ENCODE measurements around the gene ADAM30.

The ADAM30 gene

GRCh38 chr1:119896303-119896702, at the start of gene ADAM30:
Gene ADAM30 (minus strand): TSS chr1:119896515. CDS start chr1:119896336, 179 bp downstream.
- no peak for DNase-seq (ENCODE audit: low spot score)

GRCh38 chr1:119943216-119943615, 46.9 kb upstream of the ADAM30 start:
- no peak for DNase-seq (ENCODE audit: low spot score)

- no peak for DNase-seq (ENCODE audit: low spot score)
Measured at GRCh38 chr1:119941392-119941791, 45.1 kb upstream of the ADAM30 start.

- no peak for DNase-seq (ENCODE audit: low spot score)
Measured at GRCh38 chr1:119940697-119941096, 44.4 kb upstream of the ADAM30 start.

GRCh38 chr1:119937198-119937597, 40.9 kb upstream of the ADAM30 start:
- no peak for DNase-seq (ENCODE audit: low spot score)

GRCh38 chr1:119935915-119936314, 39.6 kb upstream of the ADAM30 start:
- no peak for DNase-seq (ENCODE audit: low spot score)

GRCh38 chr1:119935373-119935772, 39.1 kb upstream of the ADAM30 start:
- no peak for DNase-seq (ENCODE audit: low spot score)

- no peak for DNase-seq (ENCODE audit: low spot score)
Measured at GRCh38 chr1:119933397-119933796, 37.1 kb upstream of the ADAM30 start.

- no peak for DNase-seq (ENCODE audit: low spot score)
Measured at GRCh38 chr1:119929643-119930315, 33.5 kb upstream of the ADAM30 start.

- no peak for DNase-seq (ENCODE audit: low spot score)
Measured at GRCh38 chr1:119926553-119926952, 30.2 kb upstream of the ADAM30 start.

- DNase-seq (ENCODE audit: low spot score): no peak
Measured at GRCh38 chr1:119924948-119925898, 28.9 kb upstream of the ADAM30 start.

- DNase-seq (ENCODE audit: low spot score): no peak
Measured at GRCh38 chr1:119920104-119920968, 24.0 kb upstream of the ADAM30 start.

- DNase-seq (ENCODE audit: low spot score): no peak
Measured at GRCh38 chr1:119919241-119919640, 22.9 kb upstream of the ADAM30 start.

- no peak for DNase-seq (ENCODE audit: low spot score)
Measured at GRCh38 chr1:119918301-119918700, 22.0 kb upstream of the ADAM30 start.

- no peak for DNase-seq (ENCODE audit: low spot score)
Measured at GRCh38 chr1:119917304-119918055, 21.2 kb upstream of the ADAM30 start.

- DNase-seq (ENCODE audit: low spot score): no peak
Measured at GRCh38 chr1:119915517-119915916, 19.2 kb upstream of the ADAM30 start.

GRCh38 chr1:119914071-119914470, 17.8 kb upstream of the ADAM30 start:
- no peak for DNase-seq (ENCODE audit: low spot score)

- DNase-seq (ENCODE audit: low spot score): no peak
Measured at GRCh38 chr1:119912963-119913362, 16.6 kb upstream of the ADAM30 start.

GRCh38 chr1:119911775-119912174, 15.5 kb upstream of the ADAM30 start:
- no peak for DNase-seq (ENCODE audit: low spot score)

GRCh38 chr1:119910618-119911017, 14.3 kb upstream of the ADAM30 start:
- no peak for DNase-seq (ENCODE audit: low spot score)

GRCh38 chr1:119909890-119910596, 13.7 kb upstream of the ADAM30 start:
- DNase-seq (ENCODE audit: low spot score): no peak
